HG02885 (cell line): ENCODE data around the gene ZPBP.
A peak's percentile ranks its signal among the peaks of the same experiment; 100 is the strongest.

ENCODE experiments used
- ATAC-seq: cut with Tn5 transposase; IDR thresholded peaks from one replicate; pipeline ENCODE4 v1.9.1; 2021; ENCODE audit warnings: mild to moderate bottlenecking; ENCODE audit not compliant: unreplicated experiment, poor library complexity

ZPBP gene, protein sequence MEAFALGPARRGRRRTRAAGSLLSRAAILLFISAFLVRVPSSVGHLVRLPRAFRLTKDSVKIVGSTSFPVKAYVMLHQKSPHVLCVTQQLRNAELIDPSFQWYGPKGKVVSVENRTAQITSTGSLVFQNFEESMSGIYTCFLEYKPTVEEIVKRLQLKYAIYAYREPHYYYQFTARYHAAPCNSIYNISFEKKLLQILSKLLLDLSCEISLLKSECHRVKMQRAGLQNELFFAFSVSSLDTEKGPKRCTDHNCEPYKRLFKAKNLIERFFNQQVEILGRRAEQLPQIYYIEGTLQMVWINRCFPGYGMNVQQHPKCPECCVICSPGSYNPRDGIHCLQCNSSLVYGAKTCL

DNA sequence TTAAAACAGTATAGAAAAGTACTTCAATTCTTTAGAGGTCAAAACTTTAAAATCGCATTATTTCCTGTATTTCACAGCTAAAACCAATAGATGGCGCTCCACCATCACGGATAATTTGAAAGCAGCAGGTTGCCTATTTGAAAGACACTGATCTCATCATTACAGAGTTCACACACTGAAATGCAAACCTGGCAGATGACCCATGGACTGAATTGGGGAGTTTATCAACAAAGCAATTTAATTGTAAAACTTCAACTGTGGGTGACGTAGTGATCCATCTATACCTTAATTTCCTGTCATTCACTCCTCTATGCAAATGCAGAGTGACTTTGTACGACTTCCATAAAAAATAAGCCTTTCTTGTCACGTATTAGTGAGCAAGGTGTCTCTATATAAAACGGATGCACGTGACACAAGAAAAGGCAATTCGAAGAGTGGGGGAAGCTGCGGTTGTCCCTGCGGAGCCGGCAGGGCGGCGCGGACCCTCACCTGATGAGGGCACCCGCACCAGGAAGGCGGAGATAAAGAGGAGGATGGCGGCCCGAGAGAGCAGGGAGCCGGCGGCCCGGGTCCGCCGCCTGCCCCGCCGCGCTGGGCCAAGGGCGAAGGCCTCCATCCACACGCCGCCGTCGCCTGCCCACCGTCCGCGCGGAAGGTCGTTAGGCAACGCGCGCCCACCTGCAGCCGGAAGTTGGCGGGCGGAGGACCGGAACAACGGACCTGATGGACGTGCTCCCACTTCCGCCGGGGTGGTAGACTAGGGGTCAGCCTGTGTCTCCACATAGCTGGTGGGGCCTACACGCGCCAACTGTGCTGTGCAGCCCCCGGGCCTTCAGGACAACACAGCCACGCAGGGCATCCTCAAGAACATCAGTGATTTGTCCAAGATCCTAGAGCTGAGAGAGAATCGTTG lies at the start of gene ZPBP:
Gene ZPBP, minus strand, starts transcription at position 668 of the 913 bp plus-strand sequence. Its CDS starts 52 bp downstream, at position 616.
- peak; percentile 88 for ATAC-seq

DNA sequence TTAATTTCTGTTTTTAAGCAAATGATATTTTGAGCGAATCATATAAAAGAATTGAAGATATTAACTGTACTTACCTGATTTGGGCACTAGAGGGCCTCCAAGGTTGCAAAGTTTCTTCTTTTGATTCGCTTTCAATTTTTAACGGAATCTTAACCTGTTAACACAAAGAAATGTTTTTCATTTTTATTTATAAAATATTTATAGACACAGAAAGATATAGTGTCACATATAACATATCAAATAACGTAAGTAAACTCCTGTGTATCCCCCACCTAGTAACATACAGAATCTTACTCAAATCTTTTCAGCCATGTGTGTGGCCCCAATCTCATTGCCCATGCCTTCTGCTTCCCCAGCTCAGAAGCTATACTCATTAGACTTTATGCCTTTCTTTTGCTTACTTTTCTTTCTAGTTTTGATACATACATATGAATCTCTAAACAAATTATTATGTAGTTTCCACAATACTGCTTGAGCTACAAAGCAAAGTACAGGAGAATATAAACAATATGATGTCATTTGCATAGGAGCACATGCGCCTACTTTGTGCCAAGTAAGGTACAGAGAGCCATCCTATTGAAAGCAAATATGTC lies 49.5 kb upstream of the ZPBP start:
- peak; percentile 48 for ATAC-seq

DNA sequence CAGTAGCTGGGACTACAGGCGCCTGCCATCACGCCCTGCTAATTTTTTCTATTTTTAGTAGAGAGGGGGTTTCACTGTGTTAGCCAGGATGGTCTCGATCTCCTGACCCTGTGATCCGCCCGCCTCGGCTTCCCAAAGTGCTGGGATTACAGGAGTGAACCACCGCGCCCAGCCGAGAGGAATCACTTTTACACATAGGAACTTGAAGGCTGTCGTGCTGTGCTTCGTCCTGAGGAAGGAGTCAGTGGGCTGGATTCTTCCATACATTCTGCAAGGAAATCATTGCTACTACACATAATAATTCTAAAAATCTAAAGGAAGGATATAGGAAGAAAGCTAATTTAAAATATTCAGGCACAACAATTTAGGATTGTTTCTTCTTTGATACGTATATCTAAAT lies 48.8 kb upstream of the ZPBP start:
- ATAC-seq = no peak

DNA sequence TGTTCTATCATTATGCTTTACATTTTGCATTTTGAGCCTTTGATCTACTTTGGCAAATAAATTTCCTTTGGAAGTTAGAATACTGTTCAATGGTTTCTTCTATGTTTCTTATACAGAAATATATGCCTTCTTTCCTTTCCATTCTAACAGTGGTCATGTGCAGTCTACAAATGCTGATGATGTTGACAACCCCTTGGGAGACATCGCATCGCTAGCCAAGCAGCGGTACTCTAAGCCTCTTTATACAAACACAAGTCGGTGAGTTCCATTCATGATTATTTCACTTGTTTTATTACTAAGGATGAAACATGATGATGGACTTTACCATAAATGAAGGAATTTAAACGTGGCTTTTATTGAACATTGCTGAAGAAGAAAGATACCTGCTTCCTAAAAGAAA lies 48.1 kb upstream of the ZPBP start:
- no peak for ATAC-seq

DNA sequence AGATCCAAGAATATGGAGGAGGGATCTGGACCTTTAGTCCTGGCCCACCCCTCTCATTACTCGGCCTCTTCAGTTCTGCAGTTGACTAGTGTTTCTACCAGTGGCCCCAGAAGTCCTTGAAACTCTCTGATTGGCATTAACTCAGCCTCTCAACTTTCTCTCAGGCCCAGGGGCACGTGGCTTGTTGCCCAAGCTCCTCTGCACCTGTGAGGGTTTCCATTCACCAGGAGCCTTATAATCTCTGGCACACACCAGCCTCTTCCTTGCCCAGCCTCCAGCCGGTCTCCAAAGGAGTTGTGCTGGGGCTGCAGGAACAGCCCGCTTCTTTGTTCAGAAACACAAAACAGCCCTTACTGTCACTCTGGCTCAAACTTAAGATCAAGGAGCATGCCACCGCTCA lies 47.6 kb upstream of the ZPBP start:
- no peak for ATAC-seq

DNA sequence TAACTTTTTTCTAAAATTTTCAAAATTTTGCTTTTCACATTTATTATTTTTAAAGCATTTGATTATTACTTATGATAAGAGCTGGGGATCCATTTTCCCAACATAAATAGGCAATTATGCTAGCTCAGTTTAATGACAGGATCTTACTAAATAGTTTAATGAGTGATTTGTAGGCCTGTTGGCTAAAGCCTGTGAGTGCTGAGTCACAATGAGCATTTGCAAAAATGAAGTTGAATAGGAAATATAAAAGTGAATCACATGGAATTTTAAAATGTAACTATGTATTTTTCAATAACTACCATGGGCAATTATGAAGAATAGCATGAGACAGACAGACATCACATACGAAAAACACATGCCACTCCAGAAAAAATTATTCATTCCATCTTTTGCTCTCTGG lies 45.1 kb upstream of the ZPBP start:
- no peak for ATAC-seq

DNA sequence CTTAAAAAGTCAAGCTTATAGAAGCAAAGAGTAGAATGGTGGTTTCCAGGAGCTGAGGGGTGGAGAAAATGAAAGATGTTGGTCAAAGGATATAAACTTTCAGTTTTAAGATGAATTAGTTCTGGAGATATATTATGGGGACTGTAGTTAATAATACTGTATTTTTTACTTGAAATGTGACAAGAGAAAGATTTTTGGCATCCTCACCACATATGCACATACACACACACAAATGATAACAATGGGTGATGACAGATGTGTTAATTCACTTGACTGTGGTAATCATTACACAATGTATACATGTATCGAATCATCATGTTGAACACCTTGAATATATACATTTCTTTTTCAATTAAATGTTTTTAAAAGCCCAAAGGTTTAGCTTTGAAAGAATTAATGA lies 32.7 kb upstream of the ZPBP start:
- ATAC-seq = no peak

DNA sequence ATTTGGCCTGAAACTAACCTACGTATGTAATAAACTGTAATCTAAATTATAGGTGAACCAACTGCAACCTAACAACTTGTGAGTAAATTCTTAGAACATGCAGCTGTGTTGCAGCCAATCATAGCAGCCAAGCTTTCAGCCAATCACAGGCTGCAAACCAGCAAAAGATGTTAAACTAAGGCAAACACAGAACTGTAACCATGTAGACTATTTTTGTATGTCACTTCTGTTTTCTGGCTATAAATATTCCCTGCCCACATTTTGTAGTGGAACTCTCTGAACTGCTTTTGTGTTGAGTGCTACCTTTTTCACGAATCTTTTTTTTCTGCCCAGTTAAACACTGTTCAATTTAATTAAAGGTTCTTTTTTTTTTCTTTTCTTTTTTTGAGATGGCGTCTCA lies 28.2 kb upstream of the ZPBP start:
- peak; percentile 89 for ATAC-seq

DNA sequence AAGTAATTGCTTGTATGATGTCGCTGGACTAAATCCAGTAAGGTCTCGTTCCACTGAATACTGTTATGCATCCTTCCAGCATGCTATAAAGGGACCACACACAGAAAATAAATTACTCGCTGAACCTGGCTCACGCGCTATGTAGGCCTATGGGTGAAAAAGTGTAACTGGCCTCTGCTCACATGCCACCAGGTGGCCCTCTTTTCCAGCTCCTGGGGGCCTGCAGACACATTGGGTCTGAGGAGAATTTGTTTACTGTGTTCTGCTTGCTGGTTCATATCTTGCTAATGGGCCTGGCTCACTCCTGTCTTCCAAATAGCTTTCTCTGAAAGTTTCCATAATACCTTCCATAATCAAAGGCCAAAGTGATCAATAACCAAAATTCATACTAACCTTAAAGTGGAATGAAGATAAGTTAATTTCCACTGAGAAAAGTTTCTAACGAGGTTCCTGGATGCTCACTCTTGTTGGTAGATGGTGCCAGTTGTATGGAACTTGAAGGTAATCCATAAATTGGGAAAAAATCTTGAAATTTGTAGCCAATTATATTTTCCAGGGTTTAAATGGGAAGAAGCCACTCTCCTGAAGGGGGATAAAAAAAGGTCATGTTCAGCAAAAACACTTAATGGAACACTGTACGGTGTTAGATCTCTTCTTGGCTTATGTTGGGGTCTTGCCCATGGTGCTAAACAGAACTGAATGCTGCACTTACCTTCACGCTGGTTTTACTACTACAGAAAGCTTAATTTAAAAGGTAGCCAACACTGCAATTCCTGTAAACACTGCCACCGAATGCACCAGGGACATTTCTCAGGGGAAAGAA lies 27.0 kb upstream of the ZPBP start:
- ATAC-seq = peak; percentile 79

DNA sequence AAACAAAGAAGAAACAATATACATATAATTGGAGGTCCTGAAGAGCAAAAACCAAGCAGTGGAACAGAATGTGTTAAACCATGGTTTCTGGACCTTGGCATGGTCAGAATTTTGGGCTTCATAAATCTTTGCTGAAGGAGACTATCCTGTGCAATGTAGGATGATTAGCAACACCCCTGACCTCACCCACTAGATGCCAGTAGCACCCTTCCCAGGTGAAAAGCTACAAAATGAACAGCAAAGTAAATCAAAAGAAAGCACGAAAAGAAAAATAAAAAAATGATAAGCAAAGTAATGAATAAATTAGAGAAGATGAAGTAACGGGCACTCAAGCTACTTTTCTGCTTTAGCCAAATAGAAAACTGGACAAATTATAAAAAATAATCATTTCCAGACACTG lies 19.2 kb upstream of the ZPBP start:
- ATAC-seq = no peak

DNA sequence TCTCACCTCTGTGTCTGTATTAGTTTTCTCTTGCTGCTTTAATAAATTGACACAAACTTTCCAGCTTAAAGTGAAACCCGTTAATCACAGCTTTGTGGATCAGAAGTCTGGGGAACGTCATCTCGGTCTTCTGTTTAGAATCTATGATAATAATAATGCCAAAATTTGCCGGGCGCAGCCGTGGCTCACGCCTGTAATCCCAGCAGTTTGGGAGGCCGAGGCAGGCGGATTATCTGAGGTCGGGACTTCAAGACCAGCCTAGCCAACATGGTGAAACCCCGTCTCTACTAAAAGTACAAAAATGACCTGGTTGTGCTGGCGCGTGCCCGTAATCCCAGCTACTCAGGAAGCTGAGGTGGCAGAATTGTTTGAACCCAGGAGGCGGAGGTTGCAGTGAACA lies 8.8 kb upstream of the ZPBP start:
- ATAC-seq = no peak

DNA sequence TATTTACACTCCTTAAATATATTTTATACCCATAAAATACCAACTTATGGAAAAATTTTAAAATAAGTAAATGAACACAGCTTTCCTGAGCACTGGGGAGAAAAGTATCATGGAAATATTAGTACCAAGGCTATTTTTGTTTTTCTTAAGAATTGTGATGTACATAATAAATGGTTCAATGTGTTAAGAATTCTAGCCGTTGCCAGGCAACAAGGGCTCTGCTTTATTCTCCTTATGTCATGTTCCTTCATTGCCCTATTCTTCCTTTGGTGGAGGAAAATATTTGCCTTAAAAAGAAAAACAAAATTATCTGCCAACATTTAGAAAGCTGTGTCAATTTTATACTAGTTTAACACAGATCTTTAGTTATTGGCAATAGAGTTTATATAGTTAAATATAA lies 2.6 kb upstream of the ZPBP start:
- no peak for ATAC-seq

DNA sequence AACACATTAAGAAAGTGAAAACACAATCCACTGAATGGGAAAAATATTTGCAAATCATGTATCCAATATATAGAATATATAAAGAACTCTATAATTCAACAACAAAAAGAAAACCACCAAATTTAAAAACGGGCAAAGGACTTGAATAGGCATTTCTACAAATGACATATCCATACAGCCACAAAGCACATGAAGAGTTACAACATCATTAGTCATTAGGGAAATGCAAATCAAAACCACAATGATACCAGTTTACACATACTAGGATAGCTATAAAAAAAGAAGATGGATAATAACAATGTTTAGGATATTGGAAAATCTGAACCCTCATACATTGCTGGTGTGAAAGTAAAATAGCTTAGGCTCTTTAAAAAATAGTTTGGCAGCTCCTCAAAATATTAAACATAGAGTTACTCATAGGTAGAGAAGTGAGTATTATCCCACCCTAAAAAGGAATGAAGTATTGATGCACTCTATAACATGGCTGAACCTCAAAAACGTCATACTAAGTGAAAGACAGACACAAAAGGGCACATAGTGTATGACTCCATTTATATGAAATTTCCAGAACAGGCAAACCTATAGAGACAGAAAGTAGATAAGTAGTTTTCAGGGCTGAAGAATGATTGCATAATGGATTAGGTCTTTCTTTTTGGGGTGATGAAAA lies 4.5 kb downstream of the ZPBP start:
- no peak for ATAC-seq

DNA sequence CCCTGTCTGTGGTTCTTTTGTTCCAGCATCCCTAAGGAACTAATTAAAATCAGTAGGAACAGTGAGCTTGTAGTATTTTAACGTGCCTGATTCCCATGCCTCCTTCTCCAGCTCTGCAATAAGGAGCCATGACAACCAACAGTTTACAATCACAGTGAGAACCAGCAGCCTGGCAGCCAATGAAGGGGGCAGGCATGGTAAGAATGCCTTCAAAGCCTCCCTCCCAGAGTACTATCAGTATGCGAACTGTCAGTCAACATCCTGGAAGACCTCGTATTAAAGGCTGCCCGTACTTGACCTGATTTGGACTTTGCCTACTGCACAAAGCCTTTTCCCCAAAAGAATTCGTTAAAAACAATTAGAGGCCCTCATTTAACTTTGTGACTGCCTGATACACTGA lies 7.7 kb downstream of the ZPBP start:
- ATAC-seq = no peak

DNA sequence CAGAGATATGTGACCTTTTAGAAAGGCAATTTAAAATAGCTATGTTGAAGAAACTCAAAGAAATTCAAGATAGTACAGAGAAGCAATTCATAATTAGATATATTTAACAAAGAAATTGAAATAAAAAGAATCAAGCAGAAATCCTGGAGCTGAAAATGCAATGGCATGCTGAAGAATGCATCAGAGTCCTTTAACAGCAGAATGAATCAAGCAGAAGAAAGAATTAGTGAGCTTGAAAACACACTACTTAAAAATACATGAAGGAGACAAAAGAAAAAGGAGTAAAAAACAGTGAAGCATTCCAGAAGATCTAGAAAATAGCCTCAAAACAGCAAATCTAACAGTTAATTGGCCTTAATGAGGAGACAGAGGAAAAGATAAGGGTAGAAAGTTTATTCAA lies 20.0 kb downstream of the ZPBP start:
- no peak for ATAC-seq

DNA sequence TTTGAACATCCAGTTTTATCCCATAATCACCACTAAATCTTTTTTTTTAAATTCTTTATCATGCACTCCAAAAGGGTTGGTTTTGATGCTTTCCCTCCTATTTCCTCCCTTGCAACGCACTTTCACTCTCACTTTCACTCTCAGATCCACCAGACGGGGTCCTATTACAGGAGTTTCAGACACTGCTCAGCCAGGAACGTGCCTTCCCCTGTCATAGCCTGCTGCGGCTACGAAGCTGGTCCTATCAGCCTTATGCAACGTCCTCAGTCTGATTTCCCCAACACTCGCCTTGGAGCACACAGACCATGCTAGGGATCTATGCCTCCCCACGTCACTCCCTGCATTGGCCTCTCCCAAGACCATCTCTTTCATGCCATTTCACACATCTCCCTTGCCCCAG lies 23.4 kb downstream of the ZPBP start:
- ATAC-seq = peak; percentile 87

DNA sequence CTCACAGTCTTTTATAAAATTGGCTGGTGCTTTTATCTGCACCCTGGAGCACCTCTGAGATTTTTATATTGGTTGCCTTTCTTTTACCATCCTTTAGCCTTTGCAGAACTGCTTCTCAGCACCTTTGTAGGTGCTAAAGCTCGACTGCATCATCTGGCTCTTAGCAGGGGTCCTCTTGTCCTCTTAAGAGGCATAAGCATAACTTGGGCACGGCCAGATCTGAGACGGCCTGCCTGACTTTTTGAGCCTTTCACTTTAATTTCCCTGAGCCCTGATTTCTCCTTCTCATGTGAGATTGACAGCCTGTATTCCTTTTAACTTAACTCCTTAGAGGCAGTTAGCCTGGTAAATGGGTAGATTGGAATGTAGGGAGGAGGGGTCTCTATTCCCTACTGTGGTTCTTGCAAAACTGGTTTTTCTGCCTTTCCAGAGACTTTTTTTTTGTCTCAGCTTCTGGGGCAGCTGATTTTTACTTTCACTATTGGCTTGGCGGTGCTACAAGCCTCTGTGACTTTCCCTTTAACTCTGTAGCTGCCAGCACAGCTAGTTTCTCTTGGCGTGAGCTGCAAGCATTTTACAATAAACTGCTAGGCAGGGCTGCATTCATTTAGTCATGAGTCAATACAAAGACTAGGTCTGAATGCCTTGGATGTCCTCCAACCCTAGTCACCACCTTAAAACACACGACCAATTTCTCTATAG lies 24.0 kb downstream of the ZPBP start:
- ATAC-seq = peak; percentile 69

DNA sequence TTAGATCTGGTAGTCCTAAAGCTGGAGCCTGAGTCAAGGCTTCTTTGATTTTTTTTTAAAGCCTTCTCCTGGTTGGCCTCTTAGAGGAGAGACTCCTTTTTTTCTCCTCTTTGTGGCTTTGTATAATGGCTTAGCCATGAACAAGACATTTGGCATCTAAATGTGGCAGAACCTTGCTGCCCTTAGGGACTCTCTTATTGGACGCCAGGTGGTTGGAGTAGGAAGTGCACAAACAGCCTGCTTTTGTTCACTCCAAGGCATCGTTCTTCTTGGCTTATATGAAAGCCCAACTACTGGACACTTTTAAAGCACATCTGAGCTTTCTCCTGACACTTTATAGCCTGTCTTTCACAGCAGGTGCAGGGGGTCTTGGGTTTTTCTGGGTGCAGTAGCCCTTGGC lies 25.0 kb downstream of the ZPBP start:
- ATAC-seq = peak; percentile 53

DNA sequence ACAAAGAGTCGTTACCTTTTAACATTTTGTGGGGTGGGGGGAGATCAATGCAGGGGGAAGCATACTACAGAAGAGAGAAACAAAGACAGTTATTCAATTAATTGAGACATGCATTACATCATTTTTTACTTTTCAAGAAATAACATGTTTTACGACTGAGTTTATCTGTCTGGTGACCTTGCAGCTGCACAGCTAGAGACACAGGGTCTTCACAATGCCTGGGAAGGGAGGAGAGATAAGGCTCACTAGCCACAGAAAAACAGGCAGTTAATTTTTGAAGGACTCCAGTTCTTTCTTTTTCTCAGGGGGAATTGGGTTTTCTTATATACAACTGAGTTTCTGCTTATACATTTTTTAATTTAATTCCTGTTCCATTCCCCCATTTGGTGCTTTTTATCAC lies 30.1 kb downstream of the ZPBP start:
- ATAC-seq = no peak
